ENCODE results near the gene SRSF11.

Gene SRSF11

GRCh38 chr1:70278710-70279109, 57.5 kb downstream of the SRSF11 start:
- no peak overlapping the region for H3K9ac ChIP-seq (ENCODE audit: low read depth, low read length)
- H3K9me3 ChIP-seq (ENCODE audit: insufficient read depth, low read length, severe bottlenecking): no peaks in the 10 kb centered on the region
- H3K4me3 ChIP-seq (ENCODE audit: low read depth in 1 of 2, low read length in 2 of 2): no peak overlapping the region
- no peak for ATAC-seq (ENCODE audit: insufficient read depth, low read depth)
- no peak for TF ChIP-seq CTCF (IDR thresholded peaks at IDR 0.05; ENCODE audit: borderline replicate concordance, extremely low read depth, low read length, poor library complexity, severe bottlenecking)
- TF ChIP-seq EZH2 (IDR thresholded peaks at IDR 0.05; ENCODE audit: borderline replicate concordance, low read depth, low read length, severe bottlenecking): no peak
- no peaks in the 10 kb centered on the region for H3K27me3 ChIP-seq (ENCODE audit: insufficient read depth, low read length, poor library complexity)
- no peaks in the 10 kb centered on the region for H3K4me1 ChIP-seq (ENCODE audit: insufficient read depth, low read length)
- H2AFZ ChIP-seq (ENCODE audit: low read depth, low read length): no peak overlapping the region
- H3K79me2 ChIP-seq (ENCODE audit: insufficient read depth, low read length): no peaks in the 10 kb centered on the region
- no peaks in the 10 kb centered on the region for H4K20me1 ChIP-seq (ENCODE audit: insufficient read depth, low read length)
- no peak overlapping the region for H3K4me2 ChIP-seq (ENCODE audit: insufficient read depth, low read length)
- H3K36me3 ChIP-seq (ENCODE audit: insufficient read depth, low read length): peaks cover 25% of the 10 kb centered on the region; the same call in 1 of the 2 replicates
- H3K27ac ChIP-seq (ENCODE audit: low read length): no peak overlapping the region
- DNase-seq: no peak

GRCh38 chr1:70284366-70284765, 63.2 kb downstream of the SRSF11 start:
- H3K9me3 ChIP-seq (ENCODE audit: insufficient read depth, low read length, severe bottlenecking): no peaks in the 10 kb centered on the region
- H3K9ac ChIP-seq (ENCODE audit: low read depth, low read length): no peak overlapping the region
- no peak for TF ChIP-seq CTCF (IDR thresholded peaks at IDR 0.05; ENCODE audit: borderline replicate concordance, extremely low read depth, low read length, poor library complexity, severe bottlenecking)
- no peak for TF ChIP-seq EZH2 (IDR thresholded peaks at IDR 0.05; ENCODE audit: borderline replicate concordance, low read depth, low read length, severe bottlenecking)
- H3K27me3 ChIP-seq (ENCODE audit: insufficient read depth, low read length, poor library complexity): no peaks in the 10 kb centered on the region
- H3K4me2 ChIP-seq (ENCODE audit: insufficient read depth, low read length): no peak overlapping the region
- no peaks in the 10 kb centered on the region for H3K4me1 ChIP-seq (ENCODE audit: insufficient read depth, low read length)
- no peaks in the 10 kb centered on the region for H4K20me1 ChIP-seq (ENCODE audit: insufficient read depth, low read length)
- no peak for DNase-seq
- peaks cover 9% of the 10 kb centered on the region; the same call in 1 of the 2 replicates for H3K36me3 ChIP-seq (ENCODE audit: insufficient read depth, low read length)
- ATAC-seq (ENCODE audit: insufficient read depth, low read depth): no peak
- H3K27ac ChIP-seq (ENCODE audit: low read length): no peak overlapping the region
- no peak overlapping the region for H3K4me3 ChIP-seq (ENCODE audit: low read depth in 1 of 2, low read length in 2 of 2)
- H2AFZ ChIP-seq (ENCODE audit: low read depth, low read length): no peak overlapping the region
- H3K79me2 ChIP-seq (ENCODE audit: insufficient read depth, low read length): 0 out of 2 replicates have a peak, but pooled peaks cover 3% of the 10 kb centered on the region

- TF ChIP-seq CTCF (IDR thresholded peaks at IDR 0.05; ENCODE audit: borderline replicate concordance, extremely low read depth, low read length, poor library complexity, severe bottlenecking) (no peak), EZH2 (IDR thresholded peaks at IDR 0.05; ENCODE audit: borderline replicate concordance, low read depth, low read length, severe bottlenecking) (no peak)
- H3K4me2 ChIP-seq (ENCODE audit: insufficient read depth, low read length): no peak overlapping the region
- no peak for ATAC-seq (ENCODE audit: insufficient read depth, low read depth)
- no peaks in the 10 kb centered on the region for H4K20me1 ChIP-seq (ENCODE audit: insufficient read depth, low read length)
- H3K27me3 ChIP-seq (ENCODE audit: insufficient read depth, low read length, poor library complexity): no peaks in the 10 kb centered on the region
- H3K4me1 ChIP-seq (ENCODE audit: insufficient read depth, low read length): no peaks in the 10 kb centered on the region
- H3K9ac ChIP-seq (ENCODE audit: low read depth, low read length): no peak overlapping the region
- H3K36me3 ChIP-seq (ENCODE audit: insufficient read depth, low read length): peaks cover 21% of the 10 kb centered on the region; the same call in 1 of the 2 replicates
- 0 out of 2 replicates have a peak, but pooled peaks cover 3% of the 10 kb centered on the region for H3K79me2 ChIP-seq (ENCODE audit: insufficient read depth, low read length)
- no peak overlapping the region for H3K27ac ChIP-seq (ENCODE audit: low read length)
- DNase-seq: no peak
- H3K4me3 ChIP-seq (ENCODE audit: low read depth in 1 of 2, low read length in 2 of 2): no peak overlapping the region
- no peaks in the 10 kb centered on the region for H3K9me3 ChIP-seq (ENCODE audit: insufficient read depth, low read length, severe bottlenecking)
- no peak overlapping the region for H2AFZ ChIP-seq (ENCODE audit: low read depth, low read length)
These were observed 65.3 kb downstream of the SRSF11 start for GRCh38 chr1:70286453-70286852.

- TF ChIP-seq EZH2 (IDR thresholded peaks at IDR 0.05; ENCODE audit: borderline replicate concordance, low read depth, low read length, severe bottlenecking) (no peak), CTCF (IDR thresholded peaks at IDR 0.05; ENCODE audit: borderline replicate concordance, extremely low read depth, low read length, poor library complexity, severe bottlenecking) (no peak)
- Histone ChIP-seq H3K9me3 (ENCODE audit: insufficient read depth, low read length, severe bottlenecking) (no peaks in the 10 kb centered on the region), H3K4me2 (ENCODE audit: insufficient read depth, low read length) (no peak overlapping the region), H4K20me1 (ENCODE audit: insufficient read depth, low read length) (no peaks in the 10 kb centered on the region), H3K9ac (ENCODE audit: low read depth, low read length) (no peak overlapping the region), H3K4me3 (ENCODE audit: low read depth in 1 of 2, low read length in 2 of 2) (no peak overlapping the region), H3K27me3 (ENCODE audit: insufficient read depth, low read length, poor library complexity) (no peaks in the 10 kb centered on the region), H3K79me2 (ENCODE audit: insufficient read depth, low read length) (0 out of 2 replicates have a peak, but pooled peaks cover 3% of the 10 kb centered on the region), H3K27ac (ENCODE audit: low read length) (no peak overlapping the region), H3K4me1 (ENCODE audit: insufficient read depth, low read length) (no peaks in the 10 kb centered on the region), H3K36me3 (ENCODE audit: insufficient read depth, low read length) (peaks cover 36% of the 10 kb centered on the region; the same call in 1 of the 2 replicates), H2AFZ (ENCODE audit: low read depth, low read length) (no peak overlapping the region)
- DNase-seq (no peak), ATAC-seq (ENCODE audit: insufficient read depth, low read depth) (no peak)
These were observed 67.0 kb downstream of the SRSF11 start for GRCh38 chr1:70288166-70288565.

Data from DND-41 (cell line).